Cardiac atrium fibroblast (primary cell): Measurements from ENCODE around the gene ANK3. TPM values are rescaled to one million over a fixed set of nuclear protein-coding genes. Genes with fewer than 3 reads are reported as not detected.

Experiments
- total RNA-seq: library from RNA; depleted of rRNA; stranded (reverse); fragments of >200 nt; gene quantifications from 2 replicates; pipeline ENCODE4 v1.2.3, GENCODE V29; 2015

Gene ANK3
- 167 and 241 TPM in 2 replicates for total RNA-seq

GRCh38 chr10:60389413-60390025 is at the start of gene ANK3:
Gene ANK3, minus strand, starts transcription at chr10:60389875. Its CDS starts 337 bp downstream, at chr10:60389538.

